Testis (tissue), 2 donors: ENCODE data around the gene HSP90AB1.

Source experiments
- CTCF ChIP-seq, 3 experiments: fragments of 450-650 bp in 2 of 3; fragments of 200-600 bp in 1 of 3; sonication (generic) in 1 of 3; IDR thresholded peaks; one replicate each; pipeline ENCODE4 v1.5.1; 2016 to 2019; ENCODE audit warnings: antibody characterized with exemption in 3 of 3, mild to moderate bottlenecking in 2 of 3, moderate library complexity in 1 of 3
- POLR2A ChIP-seq: fragments of 450-650 bp; IDR thresholded peaks from one replicate; pipeline ENCODE4 v1.6.1; 2017; ENCODE audit warnings: antibody characterized with exemption, mild to moderate bottlenecking, moderate library complexity

GRCh38 chr6:44300292-44300823 lies 53.5 kb downstream of the HSP90AB1 start:
- TF ChIP-seq CTCF (IDR thresholded peaks at IDR 0.05) (no peak), POLR2A (no peak)
